Glutamatergic neuron (in vitro differentiated cells): ENCODE results near the gene IRX6. TPM values are rescaled to one million over a fixed set of nuclear protein-coding genes. Genes with fewer than 3 reads are reported as not detected.

ENCODE experiments used
- DNase-seq: peaks from one replicate; pipeline ENCODE4 v3.0.0; 2022
- H3K27ac Mint-ChIP-seq: one replicate; pipeline ENCODE4 v1.8.0; 2020; ENCODE audit warnings: mild to moderate bottlenecking, mixed read lengths, inconsistent platforms; ENCODE audit not compliant: unreplicated experiment
- H3K27me3 Mint-ChIP-seq: one replicate; pipeline ENCODE4 v1.8.0; 2020; ENCODE audit warnings: mild to moderate bottlenecking, moderate library complexity, mixed read lengths, inconsistent platforms; ENCODE audit not compliant: unreplicated experiment
- H3K36me3 Mint-ChIP-seq: one replicate; pipeline ENCODE4 v1.8.0; 2020; ENCODE audit warnings: mild to moderate bottlenecking, mixed read lengths, inconsistent platforms; ENCODE audit not compliant: unreplicated experiment
- H3K4me1 Mint-ChIP-seq: one replicate; pipeline ENCODE4 v1.8.0; 2020; ENCODE audit warnings: mild to moderate bottlenecking, low read depth, mixed read lengths, inconsistent platforms; ENCODE audit not compliant: unreplicated experiment
- H3K4me3 Mint-ChIP-seq: one replicate; pipeline ENCODE4 v1.8.0; 2020; ENCODE audit warnings: mild to moderate bottlenecking, mixed read lengths, inconsistent platforms; ENCODE audit not compliant: unreplicated experiment
- H3K9me3 Mint-ChIP-seq: one replicate; pipeline ENCODE4 v1.8.0; 2020; ENCODE audit warnings: mild to moderate bottlenecking, moderate library complexity, mixed read lengths, inconsistent platforms; ENCODE audit not compliant: unreplicated experiment
- CTCF ChIP-seq: fragments of 200-600 bp; sonication (generic); IDR thresholded peaks from one replicate; pipeline ENCODE4 v1.5.0; 2021; ENCODE audit not compliant: partially characterized antibody, unreplicated experiment
- total RNA-seq: library from RNA; stranded (reverse); fragmentation: NEBNext Ultra II Directional; extraction: Animal tissue kit (Norgen Biotek cat#: 25700); gene quantifications from one replicate; pipeline ENCODE4 v1.2.1, GENCODE V29; 2021; ENCODE audit not compliant: unreplicated experiment

IRX6 gene
- total RNA-seq, 1 donor from 2014 or later, result not detected

GRCh38 chr16:55359946-55360345 lies 35.9 kb downstream of the IRX6 start:
- TF ChIP-seq CTCF, result no peak
- no peak overlapping the region for H3K27ac Mint-ChIP-seq
- no peak overlapping the region for H3K4me3 Mint-ChIP-seq
- H3K9me3 Mint-ChIP-seq, result no peaks in the 10 kb centered on the region
- H3K4me1 Mint-ChIP-seq, result peaks cover 3% of the 10 kb centered on the region
- no peak for DNase-seq
- peaks cover 5% of the 10 kb centered on the region for H3K27me3 Mint-ChIP-seq
- no peaks in the 10 kb centered on the region for H3K36me3 Mint-ChIP-seq

- peaks cover 10% of the 10 kb centered on the region for H3K4me1 Mint-ChIP-seq
- no peaks in the 10 kb centered on the region for H3K36me3 Mint-ChIP-seq
- H3K27me3 Mint-ChIP-seq, result peaks cover 3% of the 10 kb centered on the region
- H3K9me3 Mint-ChIP-seq, result no peaks in the 10 kb centered on the region
- peak; percentile 24 for DNase-seq
- H3K27ac Mint-ChIP-seq, result no peak overlapping the region
- TF ChIP-seq CTCF, result no peak
- no peak overlapping the region for H3K4me3 Mint-ChIP-seq
Measured at GRCh38 chr16:55364811-55365210, 40.8 kb downstream of the IRX6 start.

- H3K4me3 Mint-ChIP-seq, result peak overlapping the region; percentile 0
- no peak for TF ChIP-seq CTCF
- H3K4me1 Mint-ChIP-seq, result peaks cover 14% of the 10 kb centered on the region
- no peak for DNase-seq
- H3K27me3 Mint-ChIP-seq, result peaks cover 3% of the 10 kb centered on the region
- no peaks in the 10 kb centered on the region for H3K36me3 Mint-ChIP-seq
- H3K9me3 Mint-ChIP-seq, result no peaks in the 10 kb centered on the region
- no peak overlapping the region for H3K27ac Mint-ChIP-seq
Measured at GRCh38 chr16:55367301-55367811, 43.4 kb downstream of the IRX6 start.

- Mint-ChIP-seq H3K27me3 (peaks cover 3% of the 10 kb centered on the region), H3K4me1 (peaks cover 14% of the 10 kb centered on the region), H3K36me3 (no peaks in the 10 kb centered on the region), H3K27ac (no peak overlapping the region), H3K9me3 (no peaks in the 10 kb centered on the region), H3K4me3 (no peak overlapping the region)
- no peak for DNase-seq
- no peak for TF ChIP-seq CTCF
Measured at GRCh38 chr16:55367866-55368603, 44.0 kb downstream of the IRX6 start.

- H3K4me3 Mint-ChIP-seq, result no peak overlapping the region
- TF ChIP-seq CTCF, result no peak
- peaks cover 14% of the 10 kb centered on the region for H3K4me1 Mint-ChIP-seq
- H3K9me3 Mint-ChIP-seq, result no peaks in the 10 kb centered on the region
- peaks cover 3% of the 10 kb centered on the region for H3K27me3 Mint-ChIP-seq
- H3K36me3 Mint-ChIP-seq, result no peaks in the 10 kb centered on the region
- H3K27ac Mint-ChIP-seq, result no peak overlapping the region
- DNase-seq, result no peak
Measured at GRCh38 chr16:55369151-55369550, 45.1 kb downstream of the IRX6 start.
